ENCODE results near the gene ADSL.

DNA sequence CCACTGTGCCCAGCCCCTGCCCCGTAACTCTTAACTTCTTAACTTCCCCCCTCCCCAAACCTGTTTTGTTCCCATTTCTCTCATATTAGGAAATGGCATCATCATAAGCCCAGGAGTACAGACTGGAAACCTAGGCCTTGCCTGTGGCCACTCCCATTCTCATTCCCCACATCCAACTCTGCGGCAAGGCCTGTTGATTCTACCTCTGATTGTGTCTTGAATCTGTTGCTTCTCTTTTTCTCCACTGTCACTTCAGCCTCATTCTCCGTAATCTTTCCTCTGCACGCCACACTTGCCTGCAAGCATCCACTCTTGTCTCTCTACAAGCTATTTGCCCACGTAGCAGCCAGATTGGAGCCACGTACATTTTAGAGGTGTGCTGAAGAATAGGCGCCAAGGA lies 49.3 kb downstream of the ADSL start:
- TF ChIP-seq, protein P1, sequence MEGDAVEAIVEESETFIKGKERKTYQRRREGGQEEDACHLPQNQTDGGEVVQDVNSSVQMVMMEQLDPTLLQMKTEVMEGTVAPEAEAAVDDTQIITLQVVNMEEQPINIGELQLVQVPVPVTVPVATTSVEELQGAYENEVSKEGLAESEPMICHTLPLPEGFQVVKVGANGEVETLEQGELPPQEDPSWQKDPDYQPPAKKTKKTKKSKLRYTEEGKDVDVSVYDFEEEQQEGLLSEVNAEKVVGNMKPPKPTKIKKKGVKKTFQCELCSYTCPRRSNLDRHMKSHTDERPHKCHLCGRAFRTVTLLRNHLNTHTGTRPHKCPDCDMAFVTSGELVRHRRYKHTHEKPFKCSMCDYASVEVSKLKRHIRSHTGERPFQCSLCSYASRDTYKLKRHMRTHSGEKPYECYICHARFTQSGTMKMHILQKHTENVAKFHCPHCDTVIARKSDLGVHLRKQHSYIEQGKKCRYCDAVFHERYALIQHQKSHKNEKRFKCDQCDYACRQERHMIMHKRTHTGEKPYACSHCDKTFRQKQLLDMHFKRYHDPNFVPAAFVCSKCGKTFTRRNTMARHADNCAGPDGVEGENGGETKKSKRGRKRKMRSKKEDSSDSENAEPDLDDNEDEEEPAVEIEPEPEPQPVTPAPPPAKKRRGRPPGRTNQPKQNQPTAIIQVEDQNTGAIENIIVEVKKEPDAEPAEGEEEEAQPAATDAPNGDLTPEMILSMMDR (IDR thresholded peaks at IDR 0.05), result no peak
- TF ChIP-seq POLR2A (IDR thresholded peaks at IDR 0.05), result no peak
